DMS153 treated with DMSO at 0.1 percent for 48 hours (cell line): ENCODE measurements around the gene B3GAT1.
A peak's percentile ranks its signal among the peaks of the same experiment; 100 is the strongest.

ENCODE experiments used
- DNase-seq: peaks from one replicate; lab custom pipeline; 2025; ENCODE audit not compliant: unreplicated experiment; lab: John Stamatoyannopoulos, UW

The B3GAT1 gene

DNA sequence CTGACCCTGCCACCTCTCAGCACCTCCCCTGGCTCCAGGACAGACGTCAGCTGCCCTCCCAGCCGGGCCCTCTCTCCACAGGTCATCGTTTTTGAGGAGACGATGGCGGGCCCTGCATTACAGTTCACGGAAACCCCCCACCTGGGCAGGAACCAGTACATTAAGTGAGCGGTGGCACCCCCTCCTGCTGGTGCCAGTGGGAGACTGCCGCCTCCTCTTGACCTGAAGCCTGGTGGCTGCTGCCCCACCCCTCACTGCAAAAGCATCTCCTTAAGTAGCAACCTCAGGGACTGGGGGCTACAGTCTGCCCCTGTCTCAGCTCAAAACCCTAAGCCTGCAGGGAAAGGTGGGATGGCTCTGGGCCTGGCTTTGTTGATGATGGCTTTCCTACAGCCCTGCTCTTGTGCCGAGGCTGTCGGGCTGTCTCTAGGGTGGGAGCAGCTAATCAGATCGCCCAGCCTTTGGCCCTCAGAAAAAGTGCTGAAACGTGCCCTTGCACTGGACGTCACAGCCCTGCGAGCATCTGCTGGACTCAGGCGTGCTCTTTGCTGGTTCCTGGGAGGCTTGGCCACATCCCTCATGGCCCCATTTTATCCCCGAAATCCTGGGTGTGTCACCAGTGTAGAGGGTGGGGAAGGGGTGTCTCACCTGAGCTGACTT, 37.0 kb downstream of the B3GAT1 start:
- no peak for DNase-seq

DNA sequence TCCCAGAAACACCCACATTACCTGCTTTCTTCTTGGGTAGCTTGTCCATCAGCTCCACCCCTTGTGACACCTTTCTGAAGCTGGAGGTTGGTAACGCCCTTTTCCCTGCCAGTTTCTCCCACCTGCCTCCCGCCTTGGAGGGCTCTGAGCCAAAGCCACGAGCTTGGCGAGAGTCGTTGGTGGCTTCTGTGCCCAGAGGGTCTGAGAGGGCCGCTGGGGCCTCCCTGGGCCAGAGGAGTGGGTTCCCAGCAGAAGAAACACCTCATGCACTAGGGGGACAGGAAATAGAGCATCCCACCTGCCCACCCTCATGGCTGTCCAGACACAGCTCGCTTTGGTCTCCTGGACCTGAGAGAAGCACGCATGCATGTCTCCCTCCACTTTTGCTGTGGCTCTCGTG, 37.9 kb downstream of the B3GAT1 start:
- DNase-seq, result no peak

DNA sequence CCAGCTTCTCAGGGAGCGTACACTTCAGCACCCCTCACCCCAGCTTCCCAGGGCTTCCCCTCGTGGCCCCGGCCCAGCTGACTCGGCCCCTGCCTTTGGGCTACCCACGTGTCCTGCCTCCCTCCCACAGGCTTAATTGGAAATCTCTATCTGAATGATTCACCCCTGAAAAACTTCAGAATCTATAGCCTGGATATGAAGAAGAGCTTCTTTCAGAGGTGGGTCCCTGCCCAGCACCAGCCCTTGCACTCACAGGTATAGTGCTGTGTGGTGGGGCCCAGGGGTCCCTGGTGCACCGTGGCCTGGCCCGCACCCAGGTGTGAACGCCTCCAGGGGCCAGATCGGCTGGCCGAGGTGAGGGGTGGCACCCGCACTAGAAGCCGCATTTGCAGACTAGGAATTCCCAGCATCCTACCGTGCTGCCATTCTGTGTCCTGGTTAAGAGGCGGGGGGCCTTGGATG, 38.4 kb downstream of the B3GAT1 start:
- DNase-seq, result no peak

DNA sequence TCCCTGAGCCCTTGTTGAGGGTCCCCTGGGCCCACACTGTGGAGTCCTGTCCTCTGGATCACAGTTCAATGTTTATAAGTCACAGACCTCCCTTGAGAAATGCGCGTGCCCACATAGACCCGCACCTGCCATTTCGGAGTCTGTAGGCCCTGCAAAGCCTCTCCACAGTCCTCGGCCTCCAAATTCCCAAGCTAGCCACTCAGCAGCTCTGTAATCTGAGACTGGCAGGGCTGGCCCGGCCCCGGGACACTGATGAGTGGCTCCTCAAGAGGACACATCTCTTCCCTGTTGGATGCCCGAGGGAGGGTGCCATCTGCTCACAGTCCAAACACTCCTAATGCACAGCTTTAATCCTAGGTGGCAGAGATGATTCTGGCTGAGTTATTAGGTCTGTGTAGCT, 39.1 kb downstream of the B3GAT1 start:
- peak; percentile 13 for DNase-seq

DNA sequence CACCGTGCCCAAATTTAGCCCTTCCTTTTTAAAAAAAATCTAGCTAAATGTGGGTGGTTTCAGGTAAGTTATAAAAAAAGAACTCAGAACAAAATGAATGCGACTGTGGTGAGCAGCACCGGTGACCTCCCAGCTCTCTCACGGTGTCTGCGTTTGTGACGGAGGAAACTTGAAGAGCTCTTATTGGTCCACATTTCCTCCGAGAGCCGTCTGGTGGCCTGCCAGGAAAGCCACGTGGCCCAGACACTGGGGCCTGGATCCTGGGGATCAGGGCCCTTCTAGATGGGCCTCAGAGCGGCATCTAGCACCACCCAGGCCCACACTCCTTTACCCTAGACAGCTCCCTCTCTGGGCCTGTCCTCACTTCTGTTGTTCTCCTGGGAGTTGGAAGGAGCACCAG, 39.5 kb downstream of the B3GAT1 start:
- no peak for DNase-seq

DNA sequence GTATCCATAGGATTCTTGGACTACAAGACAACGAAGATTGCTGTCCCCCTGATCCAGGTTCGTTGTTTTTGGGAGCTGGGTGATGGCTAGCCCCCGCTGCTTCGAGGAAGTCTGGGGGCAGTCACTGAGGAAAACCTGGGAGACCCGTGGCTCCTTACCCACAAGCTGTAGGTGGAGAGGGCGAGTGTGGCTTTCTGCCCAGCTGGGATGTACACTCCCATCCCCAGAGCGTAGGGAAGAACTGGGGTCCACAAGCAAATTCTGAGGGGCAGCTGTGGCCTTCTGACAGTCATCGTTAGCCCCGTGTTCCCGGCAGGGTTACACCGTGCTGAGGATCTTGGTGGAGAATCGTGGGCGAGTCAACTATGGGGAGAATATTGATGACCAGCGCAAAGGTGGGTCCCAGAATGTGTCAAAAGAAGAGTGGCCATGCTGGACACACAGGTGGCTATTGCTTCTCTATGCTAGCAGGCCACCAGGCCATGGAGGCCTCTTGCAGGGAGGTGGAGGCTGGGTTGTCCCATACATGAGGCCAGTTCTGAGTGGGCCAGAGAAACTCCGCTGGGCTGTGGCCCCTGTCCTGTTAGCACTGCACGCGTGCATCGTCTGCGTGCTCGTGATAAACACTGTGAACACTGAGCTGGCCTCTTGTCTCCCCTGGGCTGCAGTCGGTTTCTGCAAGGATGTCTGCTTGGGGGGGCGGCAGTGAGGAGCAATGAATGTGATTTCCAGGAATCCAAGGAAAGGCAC, 40.4 kb downstream of the B3GAT1 start:
- no peak for DNase-seq

DNA sequence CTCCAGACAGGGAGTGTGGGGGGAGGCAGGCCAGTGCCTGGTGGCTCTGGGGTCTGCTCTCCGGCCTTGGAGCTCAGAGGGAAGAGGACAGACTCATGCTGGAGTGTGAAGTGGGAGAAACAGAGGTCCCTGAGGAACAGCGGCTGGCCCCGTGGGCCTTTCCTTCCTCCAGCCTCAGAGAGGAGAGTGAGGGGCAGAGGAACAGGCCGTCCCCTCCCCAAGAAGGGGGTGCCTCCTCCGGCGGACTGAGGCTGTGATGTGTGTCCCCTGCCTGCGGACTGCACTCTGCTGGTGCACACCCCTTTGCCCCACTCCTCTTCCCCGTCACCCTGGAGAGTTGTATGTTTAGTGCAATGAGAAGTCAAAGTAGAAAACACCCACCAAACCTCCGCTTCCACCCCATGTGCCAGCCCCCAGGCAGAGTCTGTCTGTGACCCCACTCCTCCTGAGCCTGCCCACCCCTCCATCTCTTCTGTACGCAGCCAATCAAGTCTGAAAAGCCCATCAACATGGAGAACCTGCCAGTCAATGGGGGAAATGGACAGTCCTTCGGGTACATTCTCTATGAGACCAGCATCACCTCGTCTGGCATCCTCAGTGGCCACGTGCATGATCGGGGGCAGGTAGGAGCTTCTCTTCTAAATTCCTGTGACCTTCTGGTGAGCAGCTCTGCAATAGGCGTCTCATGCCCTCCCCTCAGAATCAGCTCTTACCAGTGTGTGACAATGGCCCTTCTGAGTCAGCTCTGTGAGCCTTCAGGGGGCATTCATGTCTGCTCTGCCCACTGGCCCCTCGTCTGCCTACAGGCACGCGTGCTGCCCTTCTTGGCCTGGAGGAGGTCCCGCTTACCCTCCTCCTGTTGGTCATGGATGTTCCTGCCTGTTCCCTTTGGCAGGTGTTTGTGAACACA, 41.3 kb downstream of the B3GAT1 start:
- DNase-seq, result no peak

DNA sequence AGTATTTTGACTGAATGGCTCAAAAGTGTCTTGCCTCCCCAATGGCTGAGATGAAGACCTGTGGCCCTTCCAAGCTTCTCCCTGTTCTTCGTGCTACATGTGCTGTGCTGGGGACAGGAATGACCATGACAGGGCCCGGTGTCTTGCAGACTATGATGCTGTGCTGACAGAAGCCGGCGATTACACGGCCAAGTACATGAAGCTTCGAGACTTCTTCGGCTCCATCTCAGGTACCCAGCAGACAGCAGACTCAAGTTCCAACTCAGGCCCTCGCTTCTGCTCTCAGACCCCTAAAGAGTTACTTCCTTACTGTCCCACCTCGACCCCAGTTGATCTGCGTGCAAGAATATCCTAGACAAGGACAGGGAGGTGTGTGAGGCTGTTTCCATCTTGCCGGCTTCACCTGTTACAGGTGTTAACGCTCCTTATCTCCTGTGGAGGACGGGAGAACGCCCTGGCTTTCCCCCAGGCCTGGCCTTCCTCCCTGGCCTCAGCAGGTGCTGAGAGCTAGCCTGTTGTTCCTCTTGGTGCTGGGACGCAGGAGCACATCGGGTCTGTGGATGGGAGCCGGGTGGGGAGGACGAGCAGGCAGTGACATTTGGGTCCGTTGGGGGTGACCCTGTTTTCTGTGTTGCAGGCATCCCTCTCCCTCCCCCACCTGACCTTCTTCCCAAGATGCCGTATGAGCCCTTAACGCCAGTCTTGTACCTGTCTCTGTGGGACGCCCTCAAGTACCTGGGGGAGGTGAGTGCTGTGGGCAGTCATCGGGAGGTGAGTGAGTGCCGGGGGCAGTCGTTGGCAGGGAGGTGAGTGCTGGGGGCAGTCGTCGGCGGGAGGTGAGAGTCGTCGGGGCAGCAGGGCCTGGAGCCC, 42.2 kb downstream of the B3GAT1 start:
- DNase-seq, result no peak

DNA sequence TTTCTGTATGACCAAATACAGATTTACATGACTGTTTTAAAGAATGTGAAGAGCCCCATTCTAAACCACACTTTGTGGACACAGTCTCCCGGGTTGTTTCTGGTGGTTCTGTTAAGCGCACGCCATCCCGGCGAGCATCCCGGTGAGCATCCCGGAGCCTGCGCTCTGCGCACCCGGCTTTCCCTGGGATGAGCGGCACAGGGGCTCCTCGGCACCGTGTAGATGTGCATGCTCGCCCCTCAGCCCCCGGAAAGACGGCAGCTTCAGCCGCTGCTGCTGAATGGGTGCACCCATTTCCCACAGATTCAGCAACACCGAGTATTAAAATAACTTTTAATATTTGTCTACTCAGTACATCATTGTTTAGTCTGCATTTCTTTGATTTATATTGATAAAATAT, 44.3 kb downstream of the B3GAT1 start:
- DNase-seq, result no peak

DNA sequence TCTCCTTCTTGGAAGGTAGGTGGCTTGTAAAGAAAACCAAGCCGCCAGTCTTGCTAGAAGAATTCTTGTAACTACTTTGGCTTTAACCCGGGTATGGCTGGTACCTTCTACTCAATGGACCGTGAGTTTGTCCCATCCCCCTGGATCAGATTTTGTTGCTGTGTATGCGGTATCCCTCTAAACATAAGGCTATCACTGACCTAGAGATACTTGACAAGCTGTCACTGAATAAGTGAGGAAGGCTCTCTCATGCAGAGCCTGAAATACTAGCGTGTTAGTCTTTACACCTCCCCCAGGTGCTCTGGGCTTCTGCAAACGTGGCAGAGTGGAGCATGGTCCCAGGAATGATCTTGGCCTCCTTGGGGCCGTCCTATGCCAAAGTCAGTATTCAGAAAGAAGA, 45.8 kb downstream of the B3GAT1 start:
- DNase-seq, result no peak

DNA sequence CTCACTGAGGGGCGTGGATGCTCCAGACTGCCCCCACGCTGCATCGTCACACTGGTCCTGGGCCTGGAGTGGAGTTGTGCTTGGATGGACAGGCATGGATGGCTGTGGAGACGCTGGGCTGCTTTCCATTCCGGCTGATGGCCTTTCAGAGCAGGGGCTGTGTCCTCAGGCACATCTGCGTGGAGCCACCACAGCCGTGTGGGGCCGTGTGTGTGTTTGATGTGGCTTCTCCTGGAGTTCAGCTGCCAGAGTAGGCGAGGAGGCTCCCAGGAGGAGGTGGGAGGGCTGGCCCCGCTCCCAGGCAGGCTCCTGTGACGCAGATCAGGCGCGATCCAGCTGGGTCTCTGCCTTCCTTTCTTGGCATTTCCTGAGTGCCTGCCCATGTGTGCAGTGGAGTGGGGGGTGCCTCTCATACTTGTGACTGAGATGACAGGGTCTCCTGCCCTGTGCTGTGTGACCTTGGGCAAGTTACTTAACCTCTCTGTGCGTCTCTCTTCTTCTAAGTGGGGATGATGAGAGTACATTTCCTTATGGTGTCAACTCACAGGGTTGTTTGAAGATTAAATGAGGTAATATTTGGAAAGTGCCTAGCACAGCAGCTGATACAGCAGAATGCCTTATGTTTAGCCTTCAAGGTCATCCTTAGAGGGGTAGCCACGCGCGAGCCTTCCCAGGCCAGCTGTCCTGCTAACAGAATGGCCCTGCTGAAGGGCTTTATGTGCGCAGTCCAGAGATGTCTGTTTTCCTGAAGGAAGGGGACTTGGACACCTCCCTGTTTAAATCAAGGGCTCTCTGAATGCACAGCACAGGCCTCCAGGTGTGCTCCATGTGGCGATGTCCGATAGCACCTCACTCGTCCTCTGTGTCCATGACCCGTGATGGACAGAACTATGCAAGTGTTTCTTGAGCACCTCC, 46.8 kb downstream of the B3GAT1 start:
- DNase-seq, result no peak

DNA sequence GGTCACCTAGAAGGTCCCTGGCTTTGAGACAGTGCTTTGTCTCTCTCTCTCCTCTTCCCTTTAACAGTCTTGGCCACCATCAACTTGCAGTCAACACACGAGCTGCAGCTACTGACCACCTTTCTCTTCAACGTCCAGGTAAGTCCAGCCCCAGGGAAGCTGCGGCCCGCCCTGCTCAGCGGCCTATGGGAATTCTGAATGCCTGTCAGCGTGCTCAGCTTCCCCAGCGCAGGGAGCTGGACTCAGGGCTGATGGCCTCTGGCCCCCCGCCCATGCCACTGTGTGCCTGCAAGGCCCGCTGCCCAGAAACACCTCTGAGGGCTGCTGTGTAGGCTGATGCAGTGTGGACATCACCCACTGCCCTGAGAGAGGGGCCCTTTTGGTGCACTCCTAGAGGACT, 47.8 kb downstream of the B3GAT1 start:
- DNase-seq, result no peak

DNA sequence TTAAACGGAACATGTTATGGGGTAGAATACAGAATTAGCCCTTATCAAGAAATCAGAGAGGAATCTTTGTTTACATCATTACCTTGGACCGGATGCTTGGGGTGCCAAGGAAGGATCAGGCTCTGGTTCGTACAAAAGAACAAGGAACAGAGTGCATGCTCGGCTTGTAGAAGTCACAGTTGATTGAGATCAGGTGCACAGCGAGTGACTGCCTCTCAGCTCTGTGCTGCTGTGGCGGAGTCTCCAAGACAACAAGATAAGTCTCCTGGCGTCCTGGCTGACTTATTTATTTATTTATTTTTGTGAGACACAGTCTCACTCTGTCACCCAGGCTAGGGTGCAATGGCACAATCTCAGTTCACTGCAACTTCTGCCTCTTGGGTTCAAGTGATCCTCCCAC, 48.5 kb downstream of the B3GAT1 start:
- no peak for DNase-seq

DNA sequence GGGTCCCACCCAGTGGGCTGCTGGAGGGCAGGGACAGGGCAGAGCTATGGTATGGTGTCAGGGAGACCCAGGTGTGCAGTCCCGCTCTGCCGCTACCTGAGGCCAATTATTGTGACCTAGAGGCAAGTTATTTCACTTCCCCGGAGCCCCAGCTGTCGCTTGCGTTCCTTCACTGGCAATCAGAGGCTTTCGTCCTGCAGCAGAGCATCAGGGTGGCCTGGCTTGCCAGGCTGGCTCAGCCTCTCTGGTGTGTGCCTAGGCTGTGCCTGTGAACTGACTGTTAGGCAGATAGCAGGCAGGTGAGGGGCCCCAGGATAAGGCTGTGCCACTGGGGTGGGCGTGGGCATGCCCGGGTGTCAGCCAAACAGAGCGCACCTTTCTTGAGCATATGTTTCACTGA, 48.9 kb downstream of the B3GAT1 start:
- no peak for DNase-seq

DNA sequence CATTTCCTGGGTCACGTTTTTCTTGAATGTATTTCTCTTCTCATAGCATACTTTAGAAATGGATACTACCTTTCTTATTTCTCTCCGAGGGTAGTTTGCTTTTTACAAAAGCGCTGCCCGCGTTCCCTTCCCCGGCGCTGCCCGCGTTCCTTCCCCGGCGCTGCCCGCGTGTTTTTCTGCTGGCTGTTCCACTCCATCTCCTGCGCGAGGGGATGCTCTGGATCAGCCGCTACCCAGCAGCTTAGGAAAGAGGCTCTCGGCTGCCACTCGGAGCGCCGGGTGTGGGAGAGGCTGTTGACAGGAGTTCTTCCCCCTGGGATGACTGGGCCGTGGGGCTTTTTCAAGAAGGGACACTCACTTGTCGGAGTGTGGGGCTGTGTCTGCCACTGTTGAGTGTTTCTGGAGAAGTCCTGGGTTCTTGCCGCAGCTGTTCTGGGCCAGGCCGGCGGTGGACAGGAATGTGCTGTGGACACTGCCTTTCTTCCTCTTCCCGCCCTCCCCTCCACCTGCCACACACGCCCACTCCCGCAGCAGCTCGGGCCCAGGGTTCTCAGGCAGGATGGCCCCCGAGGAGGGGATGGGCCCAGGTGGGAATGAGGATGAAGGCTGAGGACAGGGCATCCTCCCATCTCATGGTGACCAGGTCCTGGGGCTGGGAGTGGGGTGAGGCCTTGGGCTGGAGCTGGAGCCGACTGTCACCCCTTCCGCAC, 49.7 kb downstream of the B3GAT1 start:
- DNase-seq, result no peak

DNA sequence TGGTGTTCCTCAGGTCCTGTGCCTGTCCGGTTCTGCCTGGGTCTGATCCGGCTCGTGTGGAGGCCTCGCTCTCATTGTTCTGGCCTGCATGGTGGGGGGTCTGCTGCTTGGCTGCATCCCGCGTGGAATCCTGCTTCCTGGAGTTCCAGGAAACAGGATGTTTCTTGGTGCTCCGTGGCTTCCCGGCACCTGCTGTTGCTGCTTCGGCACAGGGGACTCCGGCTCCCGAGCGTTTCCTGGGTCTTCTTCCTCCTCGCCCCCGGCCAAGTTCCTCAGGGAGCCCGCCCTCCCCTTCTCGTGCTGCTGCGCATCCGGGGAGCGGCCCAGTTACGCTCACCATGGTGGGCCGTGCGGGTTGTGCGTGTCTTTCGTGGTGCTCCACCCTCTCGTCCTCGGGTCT, 50.4 kb downstream of the B3GAT1 start:
- DNase-seq, result no peak

DNA sequence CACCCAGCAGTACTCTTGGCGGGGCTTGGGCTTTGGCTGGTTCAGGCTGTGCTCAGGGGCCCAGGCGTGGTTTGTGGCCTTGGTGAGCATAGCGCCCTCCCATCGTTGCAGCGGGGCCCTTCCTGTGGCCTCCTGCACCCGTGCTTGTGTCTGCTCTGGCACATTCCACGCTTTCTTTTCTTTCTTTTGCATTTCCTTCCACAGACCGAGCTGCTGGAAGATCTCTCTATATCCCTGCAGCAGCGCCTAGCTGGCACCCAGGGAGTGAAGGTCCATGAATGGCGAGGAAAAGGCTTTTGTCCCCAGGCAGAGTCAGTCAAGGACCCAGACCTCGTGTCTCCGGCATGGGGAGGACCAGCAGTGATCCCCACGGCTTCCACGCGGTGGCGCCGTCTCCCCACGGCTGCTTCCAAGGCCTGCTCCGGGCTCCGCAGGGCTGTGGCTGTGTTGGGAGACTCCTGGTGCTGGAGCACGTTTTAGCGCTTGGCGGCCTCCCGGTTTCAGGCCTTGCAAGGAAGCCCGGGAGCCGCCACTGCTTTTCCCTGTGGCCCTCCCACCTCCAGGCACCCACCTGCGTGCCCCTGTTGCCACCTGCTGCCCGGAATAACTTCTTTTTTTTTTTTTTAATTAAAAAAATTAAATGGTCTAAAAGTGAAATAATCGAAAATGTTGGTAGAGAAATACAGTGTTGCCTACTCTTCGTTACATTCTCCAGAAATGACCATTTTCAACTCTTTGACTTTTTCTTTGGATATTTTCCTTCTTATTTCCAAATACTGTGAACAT, 51.8 kb downstream of the B3GAT1 start:
- no peak for DNase-seq

DNA sequence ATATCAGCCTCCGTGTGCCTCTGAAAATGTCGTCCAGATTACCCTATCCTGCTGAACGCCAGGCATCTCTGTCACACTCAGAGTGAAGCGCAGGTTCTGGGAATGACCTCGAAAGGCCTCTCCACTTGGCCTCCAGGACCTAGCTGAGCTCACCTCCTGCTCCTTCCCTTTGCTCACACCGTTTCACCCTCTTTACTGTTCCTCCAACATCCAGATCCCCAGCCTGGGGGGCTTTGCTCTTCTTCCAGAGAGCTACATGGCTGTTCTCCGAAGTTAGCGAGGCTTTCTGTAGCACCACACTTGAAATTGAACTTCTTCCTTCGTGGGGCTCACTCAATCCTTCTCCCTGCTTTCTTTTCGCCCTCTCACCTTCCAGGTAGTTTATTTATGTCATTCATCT, 52.4 kb downstream of the B3GAT1 start:
- no peak for DNase-seq
